Small intestine (tissue), 7 donors: Measurements from ENCODE around the gene TDRD12. TPM values are rescaled to one million over a fixed set of nuclear protein-coding genes. Genes with fewer than 3 reads are reported as not detected.
A peak's percentile ranks its signal among the peaks of the same experiment; 100 is the strongest.
"Not testable (repeated sequence)": the region's sequence is repeated elsewhere in the genome, so short reads cannot be mapped to it uniquely, and the experiment has no call there.

Experiments
- DNase-seq, 2 donors: peaks; one replicate each; pipeline versions ENCODE4 v3.0.0 to v3.0.0-alpha.2; 2013
- FAIRE-seq: peaks from 2 replicates; lab custom pipeline; 2012; peaks lifted over from hg19 to GRCh38; lab: Jason Lieb, UNC
- H3K27ac ChIP-seq, 3 donors: one replicate each; pipeline ENCODE4 v1.5.1; 2013; ENCODE audit warnings: low read length in 2 of 3, mild to moderate bottlenecking in 2 of 3, control low read depth in 1 of 3, inconsistent platforms in 1 of 3, low read depth in 1 of 3, moderate library complexity in 1 of 3
- H3K27me3 ChIP-seq, 3 donors: one replicate each; pipeline ENCODE4 v1.6.1; 2013; ENCODE audit warnings: low read length in 3 of 3, inconsistent platforms in 1 of 3; ENCODE audit not compliant: control insufficient read depth in 3 of 3, insufficient read depth in 3 of 3
- H3K36me3 ChIP-seq, 3 donors: one replicate each; pipeline ENCODE4 v1.6.1; 2013; ENCODE audit warnings: low read length in 3 of 3, inconsistent platforms in 1 of 3, low read depth in 1 of 3, mild to moderate bottlenecking in 1 of 3, moderate library complexity in 1 of 3; ENCODE audit not compliant: control insufficient read depth in 3 of 3, insufficient read depth in 2 of 3
- H3K4me1 ChIP-seq, 3 donors: one replicate each; pipeline ENCODE4 v1.6.1; 2013; ENCODE audit warnings: low read length in 2 of 3, inconsistent platforms in 1 of 3, low read depth in 1 of 3, mild to moderate bottlenecking in 1 of 3, moderate library complexity in 1 of 3; ENCODE audit not compliant: control insufficient read depth in 3 of 3, insufficient read depth in 2 of 3
- H3K4me3 ChIP-seq, 3 donors: one replicate each; pipeline ENCODE4 v1.5.1; 2013; ENCODE audit warnings: low read length in 3 of 3, control low read depth in 1 of 3, inconsistent platforms in 1 of 3, low read depth in 1 of 3, mild to moderate bottlenecking in 1 of 3, moderate library complexity in 1 of 3
- H3K9me3 ChIP-seq, 2 donors: one replicate each; pipeline ENCODE4 v1.6.1; 2013; ENCODE audit warnings: low read depth in 1 of 2, low read length in 1 of 2; ENCODE audit not compliant: control insufficient read depth in 2 of 2, insufficient read depth in 1 of 2
- WGBS, 3 donors: extraction: QIAGEN DNeasy Blood & Tissue Kit; methylation state at CpG; one replicate each; pipeline ENCODE4 v1.1.7; 2013; 5-methylcytosine and 5-hydroxymethylcytosine counted together
- polyA plus RNA-seq, 4 donors: library from polyadenylated mRNA; stranded (reverse) in 3 of 4; unstranded in 1 of 4; fragments of 200-250 nt in 3 of 4; fragments of 120-200 nt in 1 of 4; gene quantifications; one replicate each; pipeline versions ENCODE4 v1.2.1 to v1.2.3, GENCODE V29; 2013
- donor health status: healthy with polysubstance abuse.
- donor health status: control.
- donor health status: control.
- donor health status: Bipolar disorder and iron deficiency.
- donor health status: healthy.

Gene TDRD12
- polyA plus RNA-seq, 4 donors = 0.12 to 0.46 (median 0.22) TPM; not detected in 1

- H3K27ac ChIP-seq, H3K36me3 ChIP-seq, H3K4me1 ChIP-seq, H3K27me3 ChIP-seq, DNase-seq, H3K4me3 ChIP-seq, FAIRE-seq, H3K9me3 ChIP-seq: not testable (repeated sequence)
- WGBS, 3 donors = 53 to 81% (median 77%) methylated on average over 12 of the region's 12 CpGs
These were observed 67.7 kb downstream of the TDRD12 start for GRCh38 chr19:32787161-32787813.

- not testable (repeated sequence) for H3K27ac ChIP-seq, H3K4me3 ChIP-seq, H3K27me3 ChIP-seq, H3K36me3 ChIP-seq, FAIRE-seq, H3K4me1 ChIP-seq, H3K9me3 ChIP-seq, DNase-seq
- WGBS, 3 donors = 93 to 95% (median 93%) methylated on average over 5 of the region's 5 CpGs
These were observed 68.3 kb downstream of the TDRD12 start for GRCh38 chr19:32787895-32788294.

DNA sequence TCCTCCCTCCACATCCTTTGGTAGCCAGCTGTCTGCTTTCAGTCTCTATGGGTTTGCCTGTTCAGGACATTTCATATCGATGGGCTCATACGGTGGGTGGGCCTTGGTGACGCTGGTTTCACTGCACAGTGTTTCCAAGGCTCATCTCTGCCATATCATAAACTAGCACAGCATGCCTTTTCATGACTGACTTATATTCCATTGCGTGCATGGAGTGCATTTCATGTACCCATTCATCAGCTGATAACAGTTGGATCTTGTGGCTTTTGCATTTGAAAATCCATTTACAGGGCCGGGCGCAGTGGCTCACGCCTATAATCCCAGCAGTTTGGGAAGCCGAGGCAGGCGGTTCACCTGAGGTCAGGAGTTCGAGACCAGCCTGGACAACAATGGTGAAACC, 69.9 kb downstream of the TDRD12 start:
- H3K4me1 ChIP-seq = no peaks in the 10 kb centered on the region
- FAIRE-seq (no peak), DNase-seq (no peak)
- H3K27me3 ChIP-seq = no peaks in the 10 kb centered on the region
- 93 to 97% (median 95%) methylated on average over 10 of the region's 10 CpGs for WGBS, 3 donors
- H3K36me3 ChIP-seq = no peaks in the 10 kb centered on the region
- no peaks in the 10 kb centered on the region for H3K9me3 ChIP-seq
- no peak overlapping the region for H3K27ac ChIP-seq
- no peak overlapping the region for H3K4me3 ChIP-seq

DNA sequence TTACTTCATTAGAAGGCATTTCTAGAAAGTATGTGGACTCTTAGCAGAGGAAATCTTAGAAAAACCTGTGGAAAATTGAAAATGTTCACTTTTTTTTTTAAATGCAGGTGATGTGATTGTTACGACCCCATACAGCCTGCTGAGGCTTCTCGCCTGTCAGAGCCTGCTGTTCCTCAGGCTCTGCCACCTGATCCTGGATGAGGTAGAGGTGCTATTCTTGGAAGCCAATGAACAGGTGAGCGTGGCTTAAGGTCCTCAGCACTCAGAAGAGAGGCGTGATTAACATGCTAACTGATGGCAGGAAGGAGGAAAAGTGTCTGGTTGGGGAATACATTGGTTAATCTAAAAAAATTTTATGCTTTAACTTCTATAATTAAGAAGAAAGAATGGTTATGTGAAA, 78.6 kb downstream of the TDRD12 start:
- FAIRE-seq = no peak
- Histone ChIP-seq H3K36me3 (no peaks in the 10 kb centered on the region), H3K4me1 (no peaks in the 10 kb centered on the region), H3K9me3 (no peaks in the 10 kb centered on the region), H3K4me3 (no peak overlapping the region), H3K27me3 (no peaks in the 10 kb centered on the region), H3K27ac (no peak overlapping the region)
- WGBS, 3 donors = 83 to 91% (median 86%) methylated on average over 4 of the region's 4 CpGs
- no peak for DNase-seq

- H3K36me3 ChIP-seq = no peaks in the 10 kb centered on the region
- no peak for FAIRE-seq
- no peak overlapping the region for H3K4me3 ChIP-seq
- H3K9me3 ChIP-seq = no peaks in the 10 kb centered on the region
- DNase-seq = no peak
- no peak overlapping the region for H3K27ac ChIP-seq
- H3K4me1 ChIP-seq = no peaks in the 10 kb centered on the region
- H3K27me3 ChIP-seq = no peaks in the 10 kb centered on the region
These were observed 80.6 kb downstream of the TDRD12 start for GRCh38 chr19:32800191-32800590.

DNA sequence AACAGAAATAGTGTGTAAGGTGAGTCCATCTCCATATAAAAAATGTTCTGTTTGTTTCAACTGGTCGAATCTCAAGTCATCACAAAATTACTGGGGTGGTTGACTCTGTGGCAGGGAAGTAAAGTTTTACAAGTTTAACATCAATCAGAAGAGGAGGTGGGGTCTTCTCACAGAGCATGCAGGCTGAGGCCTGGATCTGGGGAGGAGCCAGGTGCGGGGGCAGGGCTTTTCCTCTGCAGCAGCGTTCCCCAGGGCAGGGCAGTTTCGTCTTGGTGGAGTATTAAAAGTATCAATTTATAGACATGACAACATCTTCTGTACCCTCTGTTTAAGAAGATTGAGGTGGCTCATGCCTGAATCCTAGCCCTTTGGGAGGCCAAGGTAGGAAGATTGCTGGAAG, 81.2 kb downstream of the TDRD12 start:
- Histone ChIP-seq H3K27ac (no peak overlapping the region), H3K9me3 (no peaks in the 10 kb centered on the region), H3K36me3 (no peaks in the 10 kb centered on the region), H3K4me3 (no peak overlapping the region), H3K27me3 (no peaks in the 10 kb centered on the region), H3K4me1 (no peaks in the 10 kb centered on the region)
- 30 to 46% (median 33%) methylated on average over 4 of the region's 4 CpGs for WGBS, 3 donors
- DNase-seq (no peak), FAIRE-seq (no peak)

DNA sequence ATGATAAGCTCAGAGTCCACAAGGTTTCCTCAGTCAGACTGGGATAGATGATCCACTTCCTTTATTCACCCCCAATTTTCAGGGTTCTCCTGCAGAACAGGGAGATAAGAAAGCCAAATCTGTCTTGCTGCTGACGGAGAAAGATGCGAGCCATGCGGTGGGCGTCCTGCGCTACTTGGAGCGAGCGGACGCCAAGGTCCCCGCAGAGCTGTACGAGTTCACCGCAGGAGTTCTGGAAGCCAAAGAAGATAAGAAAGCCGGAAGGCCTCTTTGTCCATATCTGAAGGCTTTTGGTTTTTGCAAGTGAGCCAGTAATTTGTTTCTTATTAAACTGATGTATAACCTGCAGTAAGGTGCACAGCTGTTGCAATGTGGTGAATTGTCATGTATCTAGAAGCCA, 83.3 kb downstream of the TDRD12 start:
- Histone ChIP-seq H3K27me3 (no peaks in the 10 kb centered on the region), H3K4me1 (no peaks in the 10 kb centered on the region), H3K36me3 (no peaks in the 10 kb centered on the region), H3K4me3 (no peak overlapping the region), H3K9me3 (no peaks in the 10 kb centered on the region), H3K27ac (no peak overlapping the region)
- 68 to 93% (median 89%) methylated on average over 12 of the region's 12 CpGs for WGBS, 3 donors
- DNase-seq (no peak), FAIRE-seq (no peak)

GRCh38 chr19:32808236-32808635, 88.7 kb downstream of the TDRD12 start:
- 82 to 87% (median 85%) methylated on average over 4 of the region's 4 CpGs for WGBS, 3 donors
- FAIRE-seq (no peak), DNase-seq (no peak)
- H3K4me1 ChIP-seq = peaks cover 0 to 2% (median 0%) of the 10 kb centered on the region in 3 donors
- no peaks in the 10 kb centered on the region for H3K36me3 ChIP-seq
- H3K9me3 ChIP-seq = no peaks in the 10 kb centered on the region
- no peak overlapping the region for H3K27ac ChIP-seq
- no peaks in the 10 kb centered on the region for H3K27me3 ChIP-seq
- no peak overlapping the region for H3K4me3 ChIP-seq

DNA sequence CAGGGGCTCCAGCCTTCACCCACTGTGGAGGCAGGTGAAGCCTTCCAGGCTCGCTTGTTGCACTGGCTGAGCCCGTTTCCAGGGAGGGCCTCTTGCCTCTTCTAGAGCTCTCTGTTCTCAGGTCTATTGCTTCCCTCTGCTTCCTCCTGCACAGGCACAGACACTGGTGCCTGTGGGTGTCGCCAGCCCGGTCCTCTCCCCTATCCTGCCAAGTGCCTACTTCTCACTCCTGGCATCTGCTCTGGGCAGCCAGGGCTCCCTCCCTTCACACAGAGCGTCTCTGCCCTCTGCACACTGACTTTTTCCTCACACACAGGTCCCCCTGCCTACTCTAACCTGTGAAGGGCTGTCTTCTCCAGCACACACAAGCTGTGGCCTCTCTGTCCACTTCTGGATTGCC, 89.7 kb downstream of the TDRD12 start:
- Histone ChIP-seq H3K36me3 (no peaks in the 10 kb centered on the region), H3K9me3 (no peaks in the 10 kb centered on the region), H3K4me3 (no peak overlapping the region), H3K27me3 (no peaks in the 10 kb centered on the region), H3K27ac (no peak overlapping the region), H3K4me1 (peaks cover 0 to 2% (median 0%) of the 10 kb centered on the region in 3 donors)
- FAIRE-seq (no peak), DNase-seq (peak in 1 of 2 donors; percentile 33)
- 18 to 45% (median 34%) methylated on average over 5 of the region's 5 CpGs for WGBS, 3 donors
